CD14-positive monocyte (primary cell): ENCODE results near the gene PCDH10. TPM values are rescaled to one million over a fixed set of nuclear protein-coding genes. Genes with fewer than 3 reads are reported as not detected.

ENCODE experiments used
- DNase-seq, 3 donors: peaks; one replicate each; pipeline ENCODE4 v3.0.0-alpha.2; 2011 to 2022
- H2AFZ ChIP-seq: 2 replicates; pipeline ENCODE4 v1.6.0; 2012; ENCODE audit warnings: mild to moderate bottlenecking, low read depth, low read length, inconsistent platforms; ENCODE audit not compliant: insufficient read depth, poor library complexity, severe bottlenecking
- H3K27ac ChIP-seq, 2 donors: 1 replicate in 1 of 2; 2 replicates in 1 of 2; pipeline ENCODE4 v1.5.1; 2012 to 2013; ENCODE audit warnings: low read length in 2 of 2, control low read depth in 1 of 2, inconsistent platforms in 1 of 2, low read depth in 1 of 2, mild to moderate bottlenecking in 1 of 2
- H3K27me3 ChIP-seq, 2 donors: one replicate each; pipeline versions ENCODE4 v1.6.0 to v1.6.1; 2011 to 2013; ENCODE audit warnings: low read length in 2 of 2; ENCODE audit not compliant: control insufficient read depth in 2 of 2, insufficient read depth in 2 of 2
- H3K36me3 ChIP-seq, 2 donors: replicated peaks in 1 of 2; 1 replicate in 1 of 2; 2 replicates in 1 of 2; pipeline versions ENCODE4 v1.5.1 to v1.6.1; 2012 to 2013; ENCODE audit warnings: low read length in 2 of 2, control low read depth in 1 of 2, inconsistent platforms in 1 of 2, mild to moderate bottlenecking in 1 of 2; ENCODE audit not compliant: insufficient read depth in 2 of 2, control insufficient read depth in 1 of 2
- H3K4me1 ChIP-seq, 2 donors: 1 replicate in 1 of 2; 2 replicates in 1 of 2; pipeline versions ENCODE4 v1.5.1 to v1.6.1; 2012 to 2013; ENCODE audit warnings: low read length in 2 of 2, control low read depth in 1 of 2, inconsistent platforms in 1 of 2, mild to moderate bottlenecking in 1 of 2, moderate library complexity in 1 of 2; ENCODE audit not compliant: insufficient read depth in 2 of 2, control insufficient read depth in 1 of 2
- H3K4me2 ChIP-seq: replicated peaks from 2 replicates; pipeline ENCODE3; 2012; ENCODE audit warnings: low read length, moderate library complexity, mild to moderate bottlenecking; ENCODE audit not compliant: poor library complexity, severe bottlenecking; ENCODE audit errors: extremely low read depth
- H3K4me3 ChIP-seq, 3 experiments: fragments of 200-600 bp in 1 of 3; sonication (generic) in 1 of 3; replicated peaks in 1 of 3; 1 replicate in 2 of 3; 2 replicates in 1 of 3; pipeline ENCODE4 v1.5.1; 2011 to 2013; ENCODE audit warnings: low read length in 3 of 3, mild to moderate bottlenecking in 3 of 3, control low read depth in 2 of 3, low read depth in 2 of 3, inconsistent platforms in 1 of 3, moderate library complexity in 1 of 3
- H3K79me2 ChIP-seq: 2 replicates; pipeline ENCODE4 v1.6.0; 2012; ENCODE audit warnings: mild to moderate bottlenecking, control low read depth, inconsistent platforms, low read length, moderate library complexity; ENCODE audit not compliant: insufficient read depth
- H3K9ac ChIP-seq: 2 replicates; pipeline ENCODE4 v1.6.0; 2017; ENCODE audit warnings: low read length, mild to moderate bottlenecking; ENCODE audit not compliant: insufficient read depth, poor library complexity, severe bottlenecking
- H3K9me3 ChIP-seq, 2 donors: replicated peaks in 1 of 2; 1 replicate in 1 of 2; 2 replicates in 1 of 2; pipeline versions ENCODE4 v1.5.1 to v1.6.1; 2012 to 2013; ENCODE audit warnings: low read length in 2 of 2, control low read depth in 1 of 2; ENCODE audit not compliant: control insufficient read depth in 1 of 2, insufficient read depth in 1 of 2
- H4K20me1 ChIP-seq: 2 replicates; pipeline ENCODE4 v1.6.0; 2012; ENCODE audit warnings: mild to moderate bottlenecking, low read length, control low read depth, moderate library complexity; ENCODE audit not compliant: insufficient read depth
- H3K27ac Mint-ChIP-seq, 7 donors: one replicate each; pipeline ENCODE4 v1.8.0; 2020; ENCODE audit warnings: mild to moderate bottlenecking in 7 of 7, mixed read lengths in 7 of 7, moderate library complexity in 6 of 7, inconsistent platforms in 2 of 7
- H3K27me3 Mint-ChIP-seq, 3 donors: one replicate each; pipeline ENCODE4 v1.8.0; 2021 to 2022; ENCODE audit warnings: low read depth in 3 of 3, mild to moderate bottlenecking in 3 of 3, mixed read lengths in 3 of 3, moderate library complexity in 3 of 3, inconsistent platforms in 1 of 3
- H3K36me3 Mint-ChIP-seq, 2 donors: one replicate each; pipeline ENCODE4 v1.8.0; 2020; ENCODE audit warnings: mixed read lengths in 2 of 2, inconsistent platforms in 1 of 2, mild to moderate bottlenecking in 1 of 2
- H3K4me1 Mint-ChIP-seq: one replicate; pipeline ENCODE4 v1.8.0; 2020; ENCODE audit warnings: mild to moderate bottlenecking, mixed read lengths
- H3K4me3 Mint-ChIP-seq, 2 donors: one replicate each; pipeline ENCODE4 v1.8.0; 2020; ENCODE audit warnings: mild to moderate bottlenecking in 2 of 2, mixed read lengths in 2 of 2, moderate library complexity in 1 of 2
- H3K9me3 Mint-ChIP-seq, 7 donors: one replicate each; pipeline ENCODE4 v1.8.0; 2020 to 2022; ENCODE audit warnings: mixed read lengths in 7 of 7, mild to moderate bottlenecking in 6 of 7, moderate library complexity in 6 of 7, inconsistent platforms in 2 of 7
- CTCF ChIP-seq: fragments of 200-600 bp; IDR thresholded peaks from one replicate; pipeline ENCODE4 v1.8.0; 2022; ENCODE audit warnings: antibody characterized with exemption, mild to moderate bottlenecking
- WGBS: methylation state at CpG from one replicate; pipeline ENCODE4 v1.1.5; 2013; ENCODE audit warnings: missing lambda C conversion rate; ENCODE audit not compliant: insufficient coverage; 5-methylcytosine and 5-hydroxymethylcytosine counted together
- intact Hi-C, 2 donors: fragments of 100-400 bp; cut with micrococcal nuclease; formaldehyde crosslinking; loops; one replicate each; pipeline versions ENCODE4 v1.15.0 to v1.15.1; 2023
- polyA minus RNA-seq: library from RNA; depleted of rRNA, polyadenylated mRNA; stranded (reverse); fragments of >200 nt; gene quantifications from 2 replicates; pipeline ENCODE4 v1.2.3, GENCODE V29; 2012
- polyA plus RNA-seq, 3 donors: library from polyadenylated mRNA; depleted of rRNA in 1 of 3; unstranded in 2 of 3; stranded (reverse) in 1 of 3; fragments of 300-500 nt in 2 of 3; fragments of >200 nt in 1 of 3; fragmentation: Illumina TruSeq in 2 of 3; gene quantifications; 1 replicate in 2 of 3; 2 replicates in 1 of 3; pipeline ENCODE4 v1.2.3, GENCODE V29; 2012 to 2021
- total RNA-seq, 12 experiments: library from RNA in 1 of 12; stranded (reverse) in 1 of 12; fragments of 120-200 nt in 1 of 12; gene quantifications; one replicate each; pipeline ENCODE4 v1.2.4 and lab custom pipeline; 2013 to 2026; ENCODE audit warnings: mixed read lengths in 6 of 12, inconsistent platforms in 1 of 12

PCDH10 gene
- not detected for total RNA-seq (2013)
- polyA plus RNA-seq (not detected), polyA minus RNA-seq (not detected in 2 replicates), total RNA-seq (lab: John Stamatoyannopoulos, UW) (0 to 1.7 (median 0.18) reads per million in 11 experiments)

- peaks cover 72 to 99% of the 10 kb centered on the region in 2 donors for H3K27me3 ChIP-seq
- H3K36me3 ChIP-seq, result no peaks in the 10 kb centered on the region
- Mint-ChIP-seq H3K4me3 (peak within 1 kb of the TSS; percentile 65 to 83), H3K36me3 (peaks cover 4 to 8% of the 10 kb centered on the region in 2 donors), H3K9me3 (peaks cover 4 to 38% (median 21%) of the 10 kb centered on the region in 7 donors), H3K27ac (peak within 1 kb of the TSS in 1 of 7 donors; percentile 56), H3K27me3 (peaks cover 80 to 100% (median 93%) of the 10 kb centered on the region in 3 donors), H3K4me1 (peaks cover 19% of the 10 kb centered on the region)
- no peak for TF ChIP-seq CTCF
- 2% methylated on average over 16 of the region's 38 CpGs for WGBS
- peaks cover 4 to 41% of the 10 kb centered on the region in 2 donors for H3K9me3 ChIP-seq
- H2AFZ ChIP-seq, result peak within 1 kb of the TSS; percentile 29
- no peaks in the 10 kb centered on the region for H3K79me2 ChIP-seq
- no peaks in the 10 kb centered on the region for H4K20me1 ChIP-seq
- intact Hi-C loops, result no loop called here
- H3K4me3 ChIP-seq, result peak within 1 kb of the TSS in 1 of 3 experiments; percentile 61
- H3K4me2 ChIP-seq, result peak within 1 kb of the TSS; percentile 53
- H3K9ac ChIP-seq, result no peak within 1 kb of the TSS
- peaks cover 0 to 7% of the 10 kb centered on the region in 2 donors for H3K4me1 ChIP-seq
- peak in 1 of 3 donors; percentile 29 for DNase-seq
- no peak within 1 kb of the TSS for H3K27ac ChIP-seq
Observed at GRCh38 chr4:133148690-133149363, at the start of gene PCDH10. Gene PCDH10, plus strand, starts transcription at chr4:133149294. Its CDS starts 847 bp downstream, at chr4:133150141.

- intact Hi-C loops, result no loop called here
- no peak overlapping the region for H3K9ac ChIP-seq
- 93% methylated on average over 4 of the region's 6 CpGs for WGBS
- no peaks in the 10 kb centered on the region for H3K36me3 ChIP-seq
- H3K27ac Mint-ChIP-seq, result no peak overlapping the region
- H3K36me3 Mint-ChIP-seq, result no peaks in the 10 kb centered on the region
- H3K27me3 Mint-ChIP-seq, result no peaks in the 10 kb centered on the region
- no peaks in the 10 kb centered on the region for H3K4me1 ChIP-seq
- no peaks in the 10 kb centered on the region for H3K27me3 ChIP-seq
- no peaks in the 10 kb centered on the region for H4K20me1 ChIP-seq
- H3K79me2 ChIP-seq, result no peaks in the 10 kb centered on the region
- no peak overlapping the region for H3K4me3 Mint-ChIP-seq
- no peak for TF ChIP-seq CTCF
- H3K9me3 ChIP-seq, result no peaks in the 10 kb centered on the region
- no peaks in the 10 kb centered on the region for H3K4me1 Mint-ChIP-seq
- H3K4me2 ChIP-seq, result no peak overlapping the region
- H3K9me3 Mint-ChIP-seq, result peaks cover 0 to 2% (median 0%) of the 10 kb centered on the region in 7 donors
- no peak overlapping the region for H3K4me3 ChIP-seq
- no peak for DNase-seq
- no peak overlapping the region for H2AFZ ChIP-seq
- H3K27ac ChIP-seq, result no peak overlapping the region
Observed at GRCh38 chr4:133102043-133102442, 47.1 kb upstream of the PCDH10 start.
